ENCODE measurements around the gene OSM.
"Not testable (repeated sequence)": the region's sequence is repeated elsewhere in the genome, so short reads cannot be mapped to it uniquely, and the experiment has no call there.

OSM gene

DNA sequence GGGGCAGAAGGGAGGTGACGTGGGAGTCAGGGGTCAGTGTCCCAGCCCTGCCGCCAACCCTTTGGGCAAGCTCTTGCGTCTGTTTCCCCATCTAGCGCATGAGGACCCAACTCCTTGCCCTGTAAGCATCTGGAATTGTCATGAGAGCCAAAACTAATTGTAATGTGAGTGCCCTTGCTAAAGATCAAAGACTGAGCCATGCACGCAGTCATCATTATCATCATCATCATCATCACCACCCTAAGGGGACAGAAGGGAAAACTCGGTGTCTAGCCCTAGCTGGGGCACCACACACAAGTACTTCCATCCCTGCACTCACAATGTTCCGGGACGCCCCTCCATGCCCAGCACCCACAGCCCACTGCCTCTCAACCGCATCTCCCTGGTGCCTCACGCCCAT, 22.6 kb downstream of the OSM start:
- no peak for DNase-seq (ENCODE audit: low spot score)

DNA sequence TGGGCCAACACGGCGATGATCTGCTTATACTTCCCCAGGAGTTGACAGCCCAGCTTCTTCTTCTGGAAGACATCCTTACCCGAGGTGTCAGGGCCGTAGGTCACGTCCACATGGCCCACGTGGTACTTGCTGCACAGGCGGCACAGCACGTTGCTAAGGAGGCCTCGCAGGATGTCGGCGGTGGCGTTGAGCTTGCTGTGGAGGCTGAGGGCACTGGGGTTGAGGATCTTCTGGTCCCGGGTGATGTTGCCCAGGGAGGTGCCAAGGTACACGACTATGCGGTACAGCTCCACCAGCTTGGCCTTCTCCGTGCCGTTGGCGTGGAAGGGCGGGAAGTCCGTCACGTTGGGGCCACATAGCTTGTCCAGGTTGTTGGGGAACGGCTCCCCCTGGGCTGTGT, 23.0 kb downstream of the OSM start:
- no peak for DNase-seq (ENCODE audit: low spot score)

DNA sequence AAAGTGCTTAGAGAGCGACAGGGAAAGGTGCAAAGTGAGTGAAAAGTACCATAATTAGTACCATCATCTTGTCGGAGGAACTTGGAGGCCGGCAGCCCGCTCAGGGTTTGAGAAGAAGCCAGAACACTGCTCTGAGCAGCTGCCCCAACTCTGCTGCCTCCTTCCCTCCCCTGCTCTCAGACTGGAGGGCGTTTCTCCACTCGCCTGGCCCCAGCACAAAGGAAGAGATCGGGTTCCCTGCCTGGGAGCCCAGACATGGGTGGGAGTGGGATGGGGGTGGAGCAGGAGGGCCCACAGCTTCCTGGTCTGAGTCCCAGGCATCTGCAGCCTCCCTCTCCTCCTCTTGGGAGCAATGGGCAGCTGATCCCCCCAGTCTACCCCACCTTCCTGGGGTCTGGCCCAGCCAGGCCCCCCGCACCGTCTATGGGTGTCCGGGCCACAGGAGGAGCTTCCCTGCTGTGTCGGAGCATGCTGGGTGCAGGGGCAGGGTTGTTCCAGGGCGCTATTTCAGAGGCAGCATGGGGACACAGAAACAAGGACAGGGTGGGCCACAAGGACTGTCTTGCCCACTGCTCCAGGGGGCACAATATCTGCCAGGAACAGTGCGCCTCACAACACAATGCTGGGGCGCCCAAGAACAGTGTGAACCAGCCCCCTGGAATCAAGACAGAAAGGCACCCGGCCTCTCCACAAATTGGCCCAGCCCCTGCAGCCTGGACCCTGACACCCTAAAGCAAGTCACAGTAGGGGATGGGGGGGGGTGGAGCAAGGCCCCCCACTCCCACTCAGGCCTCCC, 24.9 kb downstream of the OSM start:
- no peak for DNase-seq (ENCODE audit: low spot score)

DNA sequence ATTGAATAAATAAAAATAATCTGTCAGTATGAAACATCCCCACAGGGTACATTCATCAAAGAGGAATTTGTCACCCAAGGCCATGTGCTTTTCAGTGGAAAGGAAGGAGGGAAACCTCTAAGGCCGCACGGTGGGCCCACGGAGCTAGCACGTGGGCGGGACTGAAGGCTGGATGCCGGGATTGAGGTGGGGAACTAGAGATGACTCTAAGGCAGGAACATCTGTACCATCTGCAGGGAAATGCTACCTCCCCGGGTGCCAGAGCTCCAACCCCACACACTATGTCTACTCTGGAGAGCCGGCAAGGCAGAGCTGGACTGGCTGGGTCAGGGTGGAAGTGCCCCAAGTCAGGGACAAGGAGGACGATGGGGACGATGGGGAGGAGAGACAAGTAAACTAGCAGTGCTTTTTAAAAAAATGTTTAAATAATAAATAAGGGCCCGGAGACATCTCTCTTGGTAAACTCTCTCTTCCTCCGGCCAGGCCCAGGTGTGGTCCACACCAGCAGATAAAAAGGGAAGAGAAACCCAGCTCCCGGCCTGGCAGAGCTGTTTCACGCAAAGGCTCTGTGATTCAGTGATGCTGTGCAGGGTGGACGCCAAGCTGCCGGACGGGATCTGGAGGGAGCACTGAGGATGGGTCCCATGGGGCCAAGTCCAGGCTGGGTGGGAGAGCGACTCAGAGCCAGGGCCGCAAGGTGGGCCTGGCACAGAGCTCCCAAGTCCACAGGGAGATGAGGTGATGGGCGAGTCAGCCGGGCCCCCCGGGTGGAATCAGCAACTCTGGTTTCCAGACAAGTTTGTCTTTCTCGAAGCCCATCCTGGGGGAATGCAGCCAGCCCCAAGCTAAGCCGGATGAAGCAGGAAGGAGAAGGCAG, 25.9 kb downstream of the OSM start:
- no peak for DNase-seq (ENCODE audit: low spot score)

DNA sequence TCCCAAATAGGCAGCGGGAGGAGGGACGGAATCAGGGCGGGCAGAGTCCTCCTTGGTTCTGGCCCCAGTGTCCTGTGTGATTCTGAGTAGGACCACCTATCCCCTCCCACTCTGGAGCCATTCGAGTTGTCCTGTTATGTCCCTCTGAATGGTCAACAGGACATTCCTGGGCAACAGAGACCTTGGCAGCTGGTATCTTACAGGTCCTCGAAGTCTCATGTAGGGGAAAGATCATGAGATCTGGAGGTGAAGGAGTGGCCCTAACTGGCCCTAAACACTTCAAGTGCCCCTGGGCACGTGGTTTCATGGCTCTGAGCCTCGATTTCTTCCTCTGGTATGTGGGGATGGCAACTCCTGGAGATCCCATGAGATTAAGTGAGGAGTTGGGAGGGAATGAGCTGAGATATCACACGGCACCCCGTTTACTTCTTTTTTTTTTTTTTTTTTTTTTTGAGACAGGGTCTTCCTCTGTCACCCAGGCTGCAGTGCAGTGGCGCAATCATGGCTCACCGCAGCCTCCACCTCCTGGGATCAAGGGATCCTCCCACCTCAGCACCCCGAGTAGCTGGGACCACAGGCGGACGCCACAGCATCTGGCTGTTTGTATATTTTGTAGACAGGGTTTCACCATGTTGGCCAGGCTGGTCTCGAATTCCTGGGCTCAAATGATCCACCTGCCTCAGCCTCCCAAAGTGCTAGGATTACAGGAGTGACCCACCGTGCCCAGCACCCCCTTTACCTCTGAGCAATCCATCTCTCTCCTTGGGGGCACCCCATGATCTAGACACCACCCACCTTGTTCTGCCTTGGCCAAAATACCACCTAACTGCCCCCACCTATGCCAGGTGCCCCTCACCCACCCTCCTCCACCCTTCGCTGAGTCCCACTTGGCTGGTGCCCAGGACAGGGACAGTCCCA, 26.9 kb downstream of the OSM start:
- DNase-seq (ENCODE audit: low spot score): no peak

DNA sequence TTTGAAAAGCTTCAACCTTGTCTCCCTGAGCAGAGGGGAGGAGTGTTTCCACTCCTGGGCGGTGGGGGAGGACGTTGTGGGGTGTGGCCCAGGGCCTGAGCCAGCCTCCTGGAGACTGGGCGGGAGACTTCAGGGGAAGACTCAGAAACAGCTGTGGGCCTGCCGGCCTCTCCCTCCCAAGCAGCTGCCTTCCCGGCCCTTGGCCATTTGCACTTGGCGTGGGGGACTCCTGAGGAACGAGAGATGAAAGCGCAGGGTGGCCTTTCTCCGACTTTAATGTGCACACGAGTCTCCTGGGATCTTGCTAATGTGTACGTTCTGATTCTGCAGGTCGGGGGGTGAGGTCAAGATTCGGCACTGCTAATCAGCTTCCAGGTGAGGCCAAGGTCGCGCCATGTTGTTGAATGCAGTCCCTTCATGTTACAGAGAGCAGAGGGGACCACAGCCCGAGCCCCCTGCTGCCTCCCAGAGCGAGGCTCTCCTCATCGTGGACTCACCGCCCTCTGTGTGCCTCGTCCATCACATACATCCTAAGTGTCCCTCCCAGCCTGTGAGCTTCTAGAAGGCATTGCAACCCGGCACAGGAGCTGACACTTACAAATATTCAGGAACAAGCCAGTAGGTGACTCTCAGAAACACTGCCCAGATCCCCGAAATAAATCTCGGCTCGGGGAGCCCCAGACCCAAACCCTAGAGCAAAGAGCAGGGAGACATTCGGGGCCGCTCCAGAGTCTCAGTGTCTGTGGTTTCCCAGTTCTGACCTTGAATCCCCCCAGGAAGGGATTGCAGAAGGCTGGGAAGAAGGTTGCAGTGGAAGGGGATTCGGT, 27.8 kb downstream of the OSM start:
- DNase-seq (ENCODE audit: low spot score): no peak

DNA sequence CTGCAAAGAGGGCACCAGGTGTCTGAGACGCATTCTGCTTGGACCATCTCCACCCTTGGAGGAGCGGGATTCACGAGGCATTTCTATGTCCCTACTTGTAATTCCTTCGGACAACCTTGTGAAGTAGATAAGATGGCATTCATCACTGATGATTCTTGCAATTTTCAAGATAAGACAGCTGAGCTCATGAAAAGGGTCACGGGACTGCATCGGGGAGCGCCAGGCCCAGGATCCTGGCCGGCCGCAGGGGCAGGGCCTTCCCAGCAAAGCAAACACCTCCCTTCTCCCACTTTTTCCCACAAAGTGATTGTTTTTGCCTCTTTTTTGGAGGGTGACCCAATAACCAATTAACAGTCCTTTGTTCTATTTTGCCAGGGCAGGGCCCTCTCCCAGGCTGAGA, 28.5 kb downstream of the OSM start:
- DNase-seq (ENCODE audit: low spot score): no peak

DNA sequence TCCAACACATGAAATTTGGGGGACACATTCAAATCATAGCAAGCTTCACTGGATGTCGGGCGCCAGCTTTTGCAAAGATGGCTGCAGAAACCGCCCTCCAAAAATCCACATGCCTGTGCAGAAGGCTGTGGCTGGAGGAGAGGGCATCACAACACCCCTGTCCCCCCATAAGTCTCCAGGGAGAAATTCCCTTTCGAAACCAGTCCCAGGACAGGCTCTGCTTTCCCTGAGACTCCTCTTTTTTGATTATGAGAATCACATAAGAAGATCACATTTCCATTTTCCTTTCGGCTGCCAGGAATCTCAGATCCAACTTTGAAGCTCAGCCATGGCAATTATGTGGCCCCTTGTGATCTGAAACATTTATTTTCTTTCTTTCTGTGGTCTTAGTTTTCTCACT, 29.8 kb downstream of the OSM start:
- DNase-seq (ENCODE audit: low spot score): no peak

DNA sequence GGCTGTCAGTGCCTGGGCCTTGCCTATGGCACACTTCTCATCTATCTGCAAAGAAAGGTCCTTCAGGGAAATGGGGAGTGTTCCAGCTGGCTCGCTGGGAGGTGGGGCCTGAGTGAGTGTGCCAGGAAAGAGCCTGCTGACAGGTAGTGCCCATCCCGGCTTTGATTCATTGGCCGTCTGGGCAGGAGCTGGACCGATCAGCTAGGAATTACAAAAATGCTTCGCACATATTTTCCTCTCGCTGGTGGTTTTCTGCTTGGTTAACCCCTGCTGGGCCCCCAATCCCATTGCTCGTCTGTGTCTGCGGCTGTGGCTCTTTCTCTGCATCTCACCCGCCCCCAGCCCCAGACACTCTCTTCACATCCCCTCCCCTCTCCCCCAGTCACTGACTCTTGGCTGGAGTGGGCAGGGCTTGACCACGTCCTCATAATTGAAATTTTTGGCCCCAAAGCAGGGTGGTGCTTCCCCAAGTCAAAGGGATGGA, 30.9 kb downstream of the OSM start:
- no peak for DNase-seq (ENCODE audit: low spot score)

DNA sequence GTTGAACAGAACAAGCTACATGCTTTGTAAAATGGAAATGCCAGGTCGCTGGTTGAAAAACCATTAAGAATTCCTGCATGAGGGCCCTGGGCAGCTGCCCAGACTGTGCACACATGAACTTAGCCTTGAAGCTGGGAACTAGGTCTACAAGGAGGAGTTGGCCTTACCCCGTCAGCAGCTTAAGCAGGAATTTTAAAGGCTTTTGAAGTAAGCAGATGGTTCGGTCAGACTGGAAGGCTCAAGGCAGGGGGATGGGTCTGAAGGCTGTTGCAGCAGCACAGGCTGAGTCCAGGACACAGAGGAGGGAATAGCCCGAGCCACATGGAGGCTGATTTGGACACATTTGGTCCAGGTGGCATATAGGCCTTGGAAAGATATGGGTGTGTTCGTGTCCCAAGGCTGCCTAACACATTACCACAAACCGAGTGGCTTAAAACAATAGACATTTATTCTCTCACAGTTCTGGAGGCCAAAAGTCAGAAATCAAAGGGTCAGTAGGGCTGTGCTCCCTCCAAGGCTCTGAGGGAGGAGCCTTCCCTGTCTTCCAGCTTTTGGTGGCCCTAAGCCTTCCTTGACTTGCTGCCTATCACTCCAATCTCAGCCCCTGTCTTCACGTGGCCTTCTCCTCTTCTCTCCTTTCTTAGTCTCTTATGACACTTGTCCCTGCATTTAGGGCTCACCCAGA, 31.7 kb downstream of the OSM start:
- DNase-seq (ENCODE audit: low spot score): no peak

DNA sequence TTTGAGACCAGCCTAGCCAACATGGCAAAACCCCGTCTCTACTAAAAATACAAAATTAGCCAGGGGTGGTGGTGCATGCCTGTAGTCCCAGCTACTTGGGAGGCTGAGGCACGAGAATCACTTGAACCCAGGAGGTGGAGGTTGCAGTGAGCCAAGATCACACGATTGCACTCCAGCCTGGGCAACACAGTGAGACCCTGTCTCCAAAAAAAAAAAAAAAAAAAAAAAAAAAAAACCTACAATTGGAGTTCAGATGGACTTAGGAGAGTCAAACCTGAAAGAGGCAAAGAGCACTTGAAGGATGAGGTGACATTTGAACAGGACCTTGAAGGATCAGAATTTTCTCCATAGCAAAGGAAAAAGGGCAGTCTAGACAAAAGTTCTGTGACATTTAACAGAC, 32.3 kb downstream of the OSM start:
- DNase-seq (ENCODE audit: low spot score): not testable (repeated sequence)

DNA sequence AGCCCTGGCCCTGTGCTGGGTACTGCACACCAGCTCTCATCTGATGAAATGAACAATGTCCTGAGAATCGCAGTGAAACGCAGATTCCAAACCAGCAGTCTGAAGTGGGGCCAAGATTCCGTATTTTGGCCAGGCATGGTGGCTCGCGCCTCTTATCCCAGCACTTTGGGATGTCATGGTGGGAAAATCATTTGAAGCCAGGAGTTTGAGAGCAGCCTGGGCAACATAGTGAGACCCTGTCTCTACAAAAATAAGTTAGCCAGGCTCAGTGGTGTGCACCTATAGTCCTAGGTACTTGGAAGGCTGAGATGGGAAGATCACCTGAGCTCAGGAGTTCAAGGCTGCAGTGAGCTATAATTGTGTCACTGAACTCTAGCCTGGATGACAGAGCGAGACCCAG, 33.1 kb downstream of the OSM start:
- no peak for DNase-seq (ENCODE audit: low spot score)

DNA sequence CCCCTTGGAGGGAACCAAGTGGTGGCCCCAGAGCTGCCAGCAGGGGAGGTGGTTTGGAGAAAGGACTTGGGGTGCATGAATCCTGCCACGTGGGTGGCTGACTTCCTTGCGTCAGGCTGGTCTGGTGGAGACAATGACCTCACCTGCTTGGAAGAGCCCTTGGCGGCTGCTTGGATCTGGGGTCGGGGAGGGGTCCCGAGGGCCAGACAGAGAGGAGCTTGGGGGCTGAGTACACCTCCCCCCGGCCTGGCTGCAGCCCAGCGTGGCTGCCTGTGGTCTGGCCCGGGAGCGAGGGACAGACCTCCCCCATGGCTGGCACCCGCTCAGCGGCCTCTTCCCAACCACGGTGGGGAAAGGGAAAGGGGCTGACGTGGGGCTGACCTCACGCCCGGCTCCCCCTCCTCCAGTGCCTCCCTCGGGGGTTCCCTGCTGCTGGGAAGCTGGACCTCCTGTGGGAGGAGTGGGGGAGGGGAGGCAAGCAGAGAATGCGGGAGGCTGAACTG, 33.9 kb downstream of the OSM start:
- DNase-seq (ENCODE audit: low spot score): no peak

DNA sequence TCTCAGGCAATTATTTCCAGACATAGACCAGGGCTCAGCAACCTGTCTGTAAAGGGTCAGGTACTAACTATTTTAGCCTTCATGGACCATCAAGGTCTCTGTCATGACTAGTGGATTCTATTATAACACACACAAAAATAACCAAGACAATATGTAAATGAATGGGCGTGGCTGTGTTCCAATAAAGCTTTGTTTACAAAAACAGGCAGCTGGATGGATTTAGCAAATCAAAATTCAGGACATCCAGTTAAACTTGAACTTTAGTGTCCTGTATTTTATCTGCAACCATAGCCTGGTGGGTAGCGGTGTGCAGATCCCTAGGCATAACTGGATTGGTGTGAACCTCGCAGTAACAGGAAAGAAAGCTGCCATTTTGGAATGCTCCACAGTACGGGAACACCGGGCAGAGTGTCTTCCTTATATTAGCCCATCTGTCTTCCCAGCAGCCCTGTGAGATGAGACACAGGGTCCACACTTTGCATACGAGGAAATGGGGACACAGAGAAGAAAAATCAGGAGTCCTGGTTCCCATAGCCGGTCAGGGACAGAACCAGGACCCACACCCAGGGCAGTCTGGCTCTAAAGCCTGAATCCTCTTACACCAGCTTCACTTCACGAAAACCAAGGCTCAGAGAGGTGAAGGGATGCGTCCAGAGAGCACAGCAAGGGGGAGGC, 35.7 kb downstream of the OSM start:
- DNase-seq (ENCODE audit: low spot score): no peak

DNA sequence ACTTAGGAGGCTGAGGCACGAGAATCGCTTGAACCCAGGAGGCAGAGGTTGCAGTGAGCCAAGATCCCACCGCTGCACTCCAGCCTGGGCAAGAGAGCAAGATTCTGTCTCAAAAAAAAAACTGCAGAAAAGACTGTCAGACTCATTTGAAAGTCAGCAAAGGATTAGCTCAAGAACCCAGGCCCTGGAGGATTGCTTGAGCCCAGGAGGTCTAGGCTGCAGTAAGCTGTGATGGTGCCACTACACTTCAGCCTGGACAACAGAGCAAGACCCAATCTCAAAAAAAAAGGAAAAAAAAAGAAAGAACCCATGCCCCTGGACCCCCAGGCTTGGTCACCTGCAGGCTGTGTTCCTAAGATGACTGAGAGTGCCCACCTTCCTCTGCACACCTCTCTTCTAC, 36.3 kb downstream of the OSM start:
- DNase-seq (ENCODE audit: low spot score): no peak

DNA sequence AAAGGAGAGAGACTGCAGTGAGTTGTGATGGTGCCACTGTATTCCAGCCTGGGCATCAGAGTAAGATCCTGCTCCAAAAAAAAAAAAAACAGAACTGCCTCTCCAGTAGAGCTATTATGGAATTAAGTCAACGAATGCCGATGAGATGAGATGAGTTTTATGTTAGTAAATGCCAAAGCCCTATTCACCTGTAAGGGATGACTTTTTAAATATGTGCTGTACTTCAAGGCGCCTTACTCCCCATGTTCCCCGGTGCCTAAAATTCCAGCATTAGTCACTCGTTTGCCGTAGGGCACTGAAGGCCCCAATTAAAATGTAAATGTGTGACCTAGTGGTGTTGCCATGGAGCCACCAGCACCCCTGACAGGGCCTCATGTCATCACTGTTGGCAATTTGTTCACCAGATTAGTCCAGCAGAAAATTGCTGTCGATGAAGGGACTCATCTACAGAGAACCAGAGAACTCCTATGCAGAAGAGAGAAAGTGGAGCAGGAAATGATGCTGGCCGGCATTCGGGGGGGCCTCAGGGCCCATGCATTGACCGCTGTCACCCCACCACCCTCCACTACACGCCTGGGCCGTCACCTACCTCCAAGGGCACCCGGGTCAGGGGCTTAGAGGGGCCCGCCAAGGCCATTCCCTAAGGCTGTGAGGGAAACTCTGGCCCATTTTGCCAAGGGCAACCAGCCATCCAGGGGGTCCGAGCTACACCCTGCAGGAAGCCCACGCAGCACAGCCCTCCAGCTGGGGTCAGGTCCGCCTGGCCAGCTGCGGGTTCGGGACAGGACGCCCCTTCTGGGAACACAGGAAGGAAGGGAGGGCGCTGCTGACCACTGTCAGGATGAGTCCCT, 37.9 kb downstream of the OSM start:
- DNase-seq (ENCODE audit: low spot score): no peak

DNA sequence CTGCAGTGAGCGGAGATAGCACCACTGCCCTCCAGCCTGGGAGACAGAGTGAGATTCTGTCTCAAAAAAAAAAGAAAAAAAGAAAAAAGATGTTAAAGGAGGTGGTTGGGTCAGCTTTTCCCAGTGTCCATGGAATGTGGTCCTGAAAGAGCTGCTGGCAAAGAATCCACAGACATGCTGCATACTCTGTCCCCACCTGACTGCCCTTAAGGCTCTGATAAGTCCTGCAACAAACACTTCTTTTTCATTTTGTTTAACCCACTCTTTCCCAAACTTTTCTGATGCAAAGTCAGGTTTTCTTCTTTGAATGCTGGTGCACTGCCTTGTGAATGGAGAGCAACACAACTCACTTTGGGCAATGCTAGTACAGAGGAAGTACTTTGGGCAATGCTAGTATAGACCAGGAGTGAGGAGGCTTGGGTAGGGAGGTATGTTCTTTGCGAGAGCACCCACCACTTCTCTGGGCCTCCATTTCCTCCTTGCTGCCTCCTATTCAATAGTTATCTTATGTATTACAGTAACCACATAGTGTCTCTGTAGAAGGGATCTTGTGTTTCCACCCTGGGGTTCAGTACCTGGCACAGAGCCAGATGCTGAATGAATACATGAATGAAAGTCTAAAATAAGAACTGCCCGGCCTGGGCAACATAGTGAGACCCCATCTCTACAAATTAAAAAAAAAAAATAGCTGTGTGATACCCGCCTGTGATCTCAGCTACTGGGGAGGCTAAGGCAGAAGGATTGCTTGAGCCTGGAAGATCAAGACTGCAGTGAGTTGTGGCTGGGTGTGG, 39.0 kb downstream of the OSM start:
- no peak for DNase-seq (ENCODE audit: low spot score)

DNA sequence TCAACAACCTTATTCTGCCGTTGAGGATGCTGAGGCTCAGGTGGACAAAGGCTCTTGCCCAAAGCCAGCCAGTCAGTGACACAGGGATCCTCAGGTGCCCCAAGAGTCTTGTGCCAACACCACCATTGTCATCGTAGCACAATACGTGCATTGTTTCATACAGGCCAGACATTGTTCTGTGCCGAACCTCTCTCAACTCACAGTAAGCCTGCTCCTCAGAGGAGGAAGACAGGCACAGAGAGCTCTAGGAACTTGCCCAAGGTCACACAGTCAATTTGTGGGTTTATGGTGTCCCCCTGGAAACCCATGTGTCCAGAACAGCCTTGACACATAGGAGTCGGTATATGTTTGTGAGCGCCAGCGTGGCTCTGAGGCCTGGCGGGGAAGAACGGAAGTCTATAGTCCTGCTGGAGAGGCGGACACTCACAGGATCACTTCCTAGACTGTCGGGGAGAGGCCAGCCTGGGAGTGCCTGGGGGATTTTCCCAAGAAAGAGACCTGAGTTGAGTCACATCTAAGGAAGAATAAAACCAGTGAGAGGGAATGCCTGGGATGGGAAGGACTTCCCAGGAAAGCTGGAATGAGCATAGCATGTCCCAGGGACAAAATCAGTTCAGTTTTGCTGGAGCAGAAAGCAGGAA, 40.3 kb downstream of the OSM start:
- DNase-seq (ENCODE audit: low spot score): no peak

Data from COLO829 (cell line).